Spleen (tissue), 11 donors: Measurements from ENCODE around the gene PPARGC1A. TPM values are rescaled to one million over a fixed set of nuclear protein-coding genes. Genes with fewer than 3 reads are reported as not detected.

Source experiments
- DNase-seq: peaks from one replicate; pipeline ENCODE4 v3.0.0-alpha.2; 2020
- H3K27ac ChIP-seq, 8 donors: fragments of 200-600 bp; sonication (generic) in 7 of 8; 1 replicate in 4 of 8; 2 replicates in 4 of 8; pipeline versions ENCODE4 v1.5.0 to v1.8.0; 2016 to 2021; ENCODE audit warnings: inconsistent platforms in 4 of 8, mild to moderate bottlenecking in 4 of 8, moderate library complexity in 1 of 8
- H3K27me3 ChIP-seq, 7 donors: fragments of 200-600 bp; sonication (generic) in 6 of 7; replicated peaks in 1 of 7; 1 replicate in 4 of 7; 2 replicates in 3 of 7; pipeline versions ENCODE4 v1.5.0 to v1.8.0; 2016 to 2021; ENCODE audit warnings: inconsistent platforms in 3 of 7, mild to moderate bottlenecking in 1 of 7
- H3K36me3 ChIP-seq, 6 donors: fragments of 200-600 bp; sonication (generic) in 5 of 6; 1 replicate in 4 of 6; 2 replicates in 2 of 6; pipeline versions ENCODE4 v1.5.0 to v1.8.0; 2016 to 2021; ENCODE audit warnings: inconsistent platforms in 2 of 6
- H3K4me1 ChIP-seq, 6 donors: fragments of 200-600 bp; sonication (generic) in 5 of 6; 1 replicate in 3 of 6; 2 replicates in 3 of 6; pipeline versions ENCODE4 v1.5.0 to v1.8.0; 2016 to 2021; ENCODE audit warnings: inconsistent platforms in 3 of 6
- H3K4me3 ChIP-seq, 8 donors: fragments of 200-600 bp; sonication (generic) in 7 of 8; 1 replicate in 4 of 8; 2 replicates in 4 of 8; pipeline versions ENCODE4 v1.5.0 to v1.8.0; 2016 to 2021; ENCODE audit warnings: inconsistent platforms in 4 of 8, mild to moderate bottlenecking in 4 of 8, moderate library complexity in 2 of 8
- H3K9me3 ChIP-seq, 8 donors: fragments of 200-600 bp; sonication (generic) in 7 of 8; 1 replicate in 4 of 8; 2 replicates in 4 of 8; pipeline versions ENCODE4 v1.5.0 to v1.8.0; 2016 to 2021; ENCODE audit warnings: inconsistent platforms in 4 of 8
- CTCF ChIP-seq, 11 experiments: fragments of 200-600 bp in 7 of 11; fragments of 450-650 bp in 4 of 11; sonication (generic) in 4 of 11; IDR thresholded peaks in 8 of 11; conservative IDR thresholded peaks in 3 of 11; 1 replicate in 7 of 11; 2 replicates in 4 of 11; pipeline versions ENCODE4 v1.4.0 to v1.8.0; 2016 to 2021; ENCODE audit warnings: antibody characterized with exemption in 11 of 11, inconsistent platforms in 4 of 11, mild to moderate bottlenecking in 1 of 11
- POLR2A ChIP-seq, 3 donors: fragments of 450-650 bp; IDR thresholded peaks; one replicate each; pipeline ENCODE4 v1.5.1; 2017; ENCODE audit warnings: antibody characterized with exemption in 3 of 3, mild to moderate bottlenecking in 1 of 3
- POLR2AphosphoS5 ChIP-seq, 3 donors: sonication (generic); formaldehyde crosslinking; IDR thresholded peaks; one replicate each; pipeline ENCODE4 v1.5.1; 2017; ENCODE audit warnings: antibody characterized with exemption in 3 of 3
- WGBS, 5 donors: extraction: QIAGEN DNeasy Blood & Tissue Kit in 3 of 5; methylation state at CpG; one replicate each; pipeline versions ENCODE4 v1.1.5 to v1.1.7; 2013 to 2018; 5-methylcytosine and 5-hydroxymethylcytosine counted together
- intact Hi-C: fragments of 100-400 bp; cut with DNase I; formaldehyde crosslinking; loops from one replicate; pipeline ENCODE4 v1.15.0; 2023; ENCODE audit warnings: low total_unique reads
- polyA plus RNA-seq, 3 donors: library from polyadenylated mRNA; stranded (reverse); fragments of 200-250 nt; gene quantifications; one replicate each; pipeline ENCODE4 v1.2.1, GENCODE V29; 2013
- total RNA-seq, 7 donors: library from RNA; depleted of rRNA in 3 of 7; stranded (reverse); fragments of >200 nt in 3 of 7; fragmentation: NEBNext Ultra II Directional in 4 of 7; extraction: Animal tissue kit (Norgen Biotek cat#: 25700) in 4 of 7; gene quantifications; one replicate each; pipeline versions ENCODE4 v1.1.0 to v1.2.1, GENCODE V29; 2016 to 2021
- donor health status: healthy with polysubstance abuse.
- donor health status: DM: no; HTN: no; CAD: no; lungs with moderate emphysema.
- donor health status: DM: no; HTN: no; CAD: no.
- donor health status: Bipolar disorder and iron deficiency.
- donor health status: healthy.
- donor health status: DM: no; HTN: no; CAD: no.
- donor health status: DM: yes; HTN: yes; CAD: no.

Gene PPARGC1A
- total and polyA plus RNA-seq, 10 donors, result 0.32 to 7.3 (median 2.6) TPM

GRCh38 chr4:23788027-23788426, 101.8 kb downstream of the PPARGC1A start:
- DNase-seq, result no peak
- H3K4me3 ChIP-seq, result no peak overlapping the region
- H3K27ac ChIP-seq, result peak overlapping the region in 6 of 8 donors; percentile 1 to 67 (median 36)
- intact Hi-C loops, result no loop called here
- no peaks in the 10 kb centered on the region for H3K27me3 ChIP-seq
- H3K36me3 ChIP-seq, result no peaks in the 10 kb centered on the region
- H3K9me3 ChIP-seq, result peaks cover 0 to 18% (median 7%) of the 10 kb centered on the region in 8 donors
- WGBS, 5 donors, result 81 to 90% (median 85%) methylated on average over 3 of the region's 3 CpGs
- no peaks in the 10 kb centered on the region for H3K4me1 ChIP-seq
- TF ChIP-seq CTCF (IDR thresholded peaks at IDR 0.05 in 8 of 11, conservative IDR thresholded peaks at IDR 0.05 in 3 of 11) (no peak), POLR2A (IDR thresholded peaks at IDR 0.05) (no peak), POLR2AphosphoS5 (IDR thresholded peaks at IDR 0.05) (no peak)

- Histone ChIP-seq H3K27me3 (no peaks in the 10 kb centered on the region), H3K9me3 (peaks cover 0 to 27% (median 9%) of the 10 kb centered on the region in 8 donors), H3K27ac (no peak overlapping the region), H3K4me1 (no peaks in the 10 kb centered on the region), H3K36me3 (no peaks in the 10 kb centered on the region), H3K4me3 (no peak overlapping the region)
- no peak for TF ChIP-seq POLR2AphosphoS5 (IDR thresholded peaks at IDR 0.05)
- TF ChIP-seq CTCF (IDR thresholded peaks at IDR 0.05 in 8 of 11, conservative IDR thresholded peaks at IDR 0.05 in 3 of 11), result no peak
- TF ChIP-seq POLR2A (IDR thresholded peaks at IDR 0.05), result no peak
- DNase-seq, result no peak
- intact Hi-C loops, result no loop called here
- 56 to 76% (median 67%) methylated on average over 6 of the region's 6 CpGs for WGBS, 5 donors
Observed at GRCh38 chr4:23782778-23783437, 106.9 kb downstream of the PPARGC1A start.

- peaks cover 0 to 27% (median 7%) of the 10 kb centered on the region in 8 donors for H3K9me3 ChIP-seq
- 83 to 95% (median 86%) methylated on average over 7 of the region's 7 CpGs for WGBS, 5 donors
- intact Hi-C loops, result no loop called here
- no peak overlapping the region for H3K4me3 ChIP-seq
- no peaks in the 10 kb centered on the region for H3K36me3 ChIP-seq
- H3K27ac ChIP-seq, result no peak overlapping the region
- TF ChIP-seq CTCF (IDR thresholded peaks at IDR 0.05 in 8 of 11, conservative IDR thresholded peaks at IDR 0.05 in 3 of 11) (no peak), POLR2AphosphoS5 (IDR thresholded peaks at IDR 0.05) (no peak), POLR2A (IDR thresholded peaks at IDR 0.05) (no peak)
- H3K27me3 ChIP-seq, result no peaks in the 10 kb centered on the region
- no peak for DNase-seq
- no peaks in the 10 kb centered on the region for H3K4me1 ChIP-seq
Observed at GRCh38 chr4:23779839-23780238, 110.0 kb downstream of the PPARGC1A start.

GRCh38 chr4:23779422-23779821, 110.4 kb downstream of the PPARGC1A start:
- WGBS, 5 donors, result 72 to 82% (median 79%) methylated on average over 6 of the region's 6 CpGs
- DNase-seq, result no peak
- Histone ChIP-seq H3K4me3 (no peak overlapping the region), H3K9me3 (peaks cover 0 to 27% (median 7%) of the 10 kb centered on the region in 8 donors), H3K27ac (no peak overlapping the region), H3K27me3 (no peaks in the 10 kb centered on the region), H3K4me1 (no peaks in the 10 kb centered on the region), H3K36me3 (no peaks in the 10 kb centered on the region)
- no peak for TF ChIP-seq POLR2AphosphoS5 (IDR thresholded peaks at IDR 0.05)
- no peak for TF ChIP-seq POLR2A (IDR thresholded peaks at IDR 0.05)
- TF ChIP-seq CTCF (IDR thresholded peaks at IDR 0.05 in 8 of 11, conservative IDR thresholded peaks at IDR 0.05 in 3 of 11), result no peak
- intact Hi-C loops, result no loop called here
